HG03442 (cell line): ENCODE measurements around the gene ZFYVE28.

ENCODE experiments used
- ATAC-seq: cut with Tn5 transposase; IDR thresholded peaks from one replicate; pipeline ENCODE4 v1.9.1; 2021; ENCODE audit warnings: mild to moderate bottlenecking, moderate library complexity; ENCODE audit not compliant: unreplicated experiment

Gene ZFYVE28

GRCh38 chr4:2370597-2371320 is 47.7 kb downstream of the ZFYVE28 start:
- ATAC-seq = no peak

DNA sequence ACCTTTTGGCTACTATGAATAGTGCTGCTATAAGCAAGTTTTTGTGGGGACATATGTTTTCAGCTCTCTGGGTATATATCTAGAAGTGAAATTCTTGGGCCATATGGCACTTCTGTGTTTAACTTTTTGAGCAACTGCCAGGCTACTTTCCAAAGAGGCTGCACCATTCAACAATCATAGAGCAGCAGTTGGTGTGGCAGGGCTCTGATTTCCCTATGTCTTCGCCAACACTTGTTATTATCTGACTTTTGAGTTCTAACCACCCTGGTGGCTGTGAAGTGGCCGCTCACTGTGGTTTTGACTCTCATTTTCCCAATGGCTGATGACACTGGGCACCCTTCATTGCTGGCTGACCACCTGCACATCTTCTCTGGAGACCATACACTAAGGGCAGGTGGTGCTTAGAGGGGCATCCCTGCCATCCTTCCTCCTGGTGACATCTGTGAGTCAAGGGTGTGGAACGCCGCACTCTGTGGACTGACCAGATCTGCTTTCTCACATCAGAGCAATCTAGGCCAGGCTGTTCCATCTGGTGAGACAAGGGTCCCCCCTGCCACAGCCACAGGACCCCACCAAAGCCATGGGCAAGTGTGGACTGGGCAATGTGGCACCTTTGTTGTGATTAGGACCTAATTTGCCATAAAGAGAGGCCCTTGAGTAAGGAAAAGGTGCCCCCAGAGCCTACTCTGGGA is 49.6 kb downstream of the ZFYVE28 start:
- ATAC-seq = no peak

- ATAC-seq = no peak
Observed at GRCh38 chr4:2367626-2368025, 50.8 kb downstream of the ZFYVE28 start.

- ATAC-seq = no peak
Observed at GRCh38 chr4:2366252-2367192, 51.9 kb downstream of the ZFYVE28 start.

- no peak for ATAC-seq
Observed at GRCh38 chr4:2365913-2366210, 52.6 kb downstream of the ZFYVE28 start.

- ATAC-seq = no peak
Observed at GRCh38 chr4:2365054-2365912, 53.2 kb downstream of the ZFYVE28 start.

DNA sequence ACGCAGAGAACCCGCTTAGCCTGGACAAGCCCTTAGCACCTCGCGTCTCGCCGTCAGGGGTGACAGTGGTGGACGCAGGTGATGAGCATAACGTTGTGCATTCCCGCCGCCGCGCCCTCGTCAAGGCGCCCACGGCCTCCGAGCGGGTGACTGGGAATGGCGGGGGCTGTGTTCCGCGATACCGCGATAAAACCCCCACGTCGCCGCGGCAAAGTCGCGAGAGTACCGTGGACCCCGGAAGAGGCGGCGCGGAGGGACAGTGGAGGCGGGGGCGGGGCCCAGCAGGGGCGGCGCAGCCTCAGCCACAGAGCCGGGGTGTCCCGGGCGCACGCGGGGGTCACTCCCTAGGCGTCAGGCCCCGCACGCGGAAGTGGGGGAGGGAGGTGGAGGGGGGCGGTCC is 53.8 kb downstream of the ZFYVE28 start:
- ATAC-seq = no peak

- no peak for ATAC-seq
Observed at GRCh38 chr4:2363951-2364653, 54.3 kb downstream of the ZFYVE28 start.

GRCh38 chr4:2363056-2363721 is 55.3 kb downstream of the ZFYVE28 start:
- ATAC-seq = no peak

DNA sequence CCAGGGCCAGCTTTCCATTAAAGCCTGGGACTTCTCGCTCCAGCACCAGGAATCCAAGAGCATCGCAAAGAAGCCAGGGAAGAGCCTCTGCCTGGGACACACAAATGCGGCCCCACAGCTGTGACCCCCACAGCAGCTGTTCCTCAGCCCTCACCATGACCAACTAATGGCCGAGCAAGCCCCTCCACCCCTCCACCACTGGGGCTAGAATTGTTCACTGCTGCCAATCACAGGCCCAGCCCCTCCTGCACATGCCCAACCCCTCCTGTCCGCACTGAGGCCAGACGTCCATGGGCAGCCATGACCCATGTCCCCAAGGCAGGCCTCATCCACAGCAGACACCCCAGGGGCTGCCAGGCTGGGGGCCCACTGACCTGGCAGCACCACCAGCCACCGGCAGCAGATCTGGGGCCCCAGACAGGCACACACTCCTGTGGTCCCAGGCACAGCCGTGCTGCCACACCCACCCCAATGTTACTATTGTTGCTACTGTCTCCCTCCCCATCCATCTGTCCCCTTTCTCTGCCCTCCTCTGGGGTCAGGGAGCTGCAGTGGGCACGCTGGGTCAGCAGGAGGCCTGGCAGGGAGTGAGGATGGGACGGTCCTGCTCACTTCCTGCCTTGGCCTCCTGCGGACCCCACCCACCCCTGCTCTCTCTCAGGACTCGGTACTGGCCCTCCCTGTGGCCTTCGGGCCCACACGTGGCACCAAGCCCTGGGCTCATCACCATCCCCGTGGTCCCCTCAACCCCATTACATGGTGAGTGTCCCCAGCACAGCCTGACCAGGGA is 56.0 kb downstream of the ZFYVE28 start:
- no peak for ATAC-seq

DNA sequence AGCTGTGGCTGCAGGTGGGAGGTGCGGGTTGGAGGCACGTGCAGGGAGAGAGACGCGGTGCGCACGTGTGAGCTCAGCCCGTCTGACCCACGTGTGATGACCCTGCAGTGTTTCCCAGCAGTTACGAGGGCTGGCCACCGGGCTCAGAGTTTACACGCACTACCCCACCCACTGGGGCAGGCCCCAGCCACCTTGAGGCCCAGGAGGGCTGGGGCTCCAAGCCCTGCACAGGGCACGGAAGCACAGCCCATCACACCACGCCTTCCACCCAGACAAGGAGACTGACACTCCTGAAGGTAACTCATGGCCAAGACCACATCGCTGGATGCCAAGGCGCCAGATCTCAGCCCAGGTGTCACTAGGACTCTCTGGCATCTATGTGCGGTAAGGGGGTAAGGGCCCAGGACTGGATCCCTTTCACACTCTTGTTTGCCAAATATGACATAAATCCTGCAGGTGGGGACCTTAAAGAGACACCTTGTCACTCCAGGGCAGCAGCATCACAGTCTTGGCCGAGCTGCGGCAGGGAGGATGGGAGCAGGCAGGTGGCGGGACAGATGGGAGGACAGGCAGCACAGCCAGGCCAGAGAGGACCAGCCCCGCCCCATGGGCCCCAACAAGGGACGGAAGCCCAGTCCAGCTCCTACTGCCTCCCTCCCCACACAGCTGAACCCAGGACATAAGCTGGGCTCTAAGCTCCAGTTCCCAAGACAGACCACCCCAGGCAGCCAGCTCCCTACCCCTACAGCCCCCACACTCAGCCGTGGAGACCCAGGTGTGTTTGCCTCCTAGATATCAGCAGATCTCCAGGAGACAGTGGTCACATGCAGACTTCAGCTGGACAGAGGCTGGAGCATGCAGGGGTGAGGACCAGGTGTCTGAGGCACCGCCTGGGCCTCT is 56.8 kb downstream of the ZFYVE28 start:
- no peak for ATAC-seq

DNA sequence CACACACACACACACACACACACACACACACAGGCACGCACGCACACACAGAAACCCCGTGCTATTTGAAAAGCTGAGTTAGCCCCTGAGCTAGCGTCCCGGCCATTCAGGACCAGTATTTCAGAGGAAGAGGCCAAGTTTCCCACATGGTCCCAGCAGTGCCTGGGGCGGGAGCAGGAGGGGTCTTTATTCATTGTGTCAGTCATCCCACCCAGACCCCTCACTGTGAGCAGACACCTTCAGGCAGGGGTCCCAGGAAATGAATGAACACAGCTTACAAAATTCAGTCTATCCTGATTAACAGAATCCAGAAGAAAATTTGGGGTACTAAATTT is 58.1 kb downstream of the ZFYVE28 start:
- no peak for ATAC-seq

- ATAC-seq = no peak
Observed at GRCh38 chr4:2359591-2360395, 58.7 kb downstream of the ZFYVE28 start.

DNA sequence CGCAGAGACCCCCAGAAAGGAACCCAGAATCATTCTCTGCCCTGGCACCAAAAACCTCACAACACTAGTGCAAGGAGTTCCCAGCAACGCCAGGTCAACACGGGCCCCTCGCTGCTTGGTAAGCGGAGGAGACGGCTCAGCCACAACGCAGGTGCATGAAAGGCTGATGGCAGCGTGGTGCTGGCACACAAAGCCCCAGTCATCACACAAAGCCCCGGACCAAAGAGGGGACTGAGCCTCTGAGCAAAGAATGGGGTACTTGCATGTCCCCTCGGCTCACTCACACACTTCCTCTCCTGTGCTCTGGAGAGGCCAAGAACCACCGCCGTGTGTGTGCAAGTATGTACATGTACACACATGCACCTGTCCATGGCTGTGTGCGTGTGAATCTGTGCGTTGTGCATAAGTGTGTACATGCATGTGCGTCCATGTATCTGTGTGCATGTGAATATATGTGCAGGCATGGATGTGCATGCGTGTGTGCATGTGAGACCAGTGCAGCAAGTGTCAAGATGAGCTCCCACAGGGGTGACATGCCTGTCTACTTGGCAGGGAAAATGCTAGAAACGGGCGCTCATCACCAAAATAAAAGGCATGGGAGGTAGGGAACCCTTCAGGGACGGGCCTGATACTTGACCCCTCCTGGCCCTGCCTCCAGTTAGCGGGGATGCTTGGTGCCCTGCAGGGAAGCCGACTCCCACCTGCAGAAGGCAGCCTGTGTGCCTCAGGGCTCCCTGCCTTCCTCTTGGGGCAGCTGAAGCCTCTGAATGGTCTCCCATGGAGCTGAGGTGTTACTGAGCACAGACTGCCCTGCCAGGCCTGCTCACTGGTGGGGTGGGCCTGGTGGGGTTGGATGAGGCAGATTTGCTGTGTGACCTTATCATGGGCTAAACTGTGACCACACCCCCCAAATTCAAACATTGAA is 60.4 kb downstream of the ZFYVE28 start:
- no peak for ATAC-seq

DNA sequence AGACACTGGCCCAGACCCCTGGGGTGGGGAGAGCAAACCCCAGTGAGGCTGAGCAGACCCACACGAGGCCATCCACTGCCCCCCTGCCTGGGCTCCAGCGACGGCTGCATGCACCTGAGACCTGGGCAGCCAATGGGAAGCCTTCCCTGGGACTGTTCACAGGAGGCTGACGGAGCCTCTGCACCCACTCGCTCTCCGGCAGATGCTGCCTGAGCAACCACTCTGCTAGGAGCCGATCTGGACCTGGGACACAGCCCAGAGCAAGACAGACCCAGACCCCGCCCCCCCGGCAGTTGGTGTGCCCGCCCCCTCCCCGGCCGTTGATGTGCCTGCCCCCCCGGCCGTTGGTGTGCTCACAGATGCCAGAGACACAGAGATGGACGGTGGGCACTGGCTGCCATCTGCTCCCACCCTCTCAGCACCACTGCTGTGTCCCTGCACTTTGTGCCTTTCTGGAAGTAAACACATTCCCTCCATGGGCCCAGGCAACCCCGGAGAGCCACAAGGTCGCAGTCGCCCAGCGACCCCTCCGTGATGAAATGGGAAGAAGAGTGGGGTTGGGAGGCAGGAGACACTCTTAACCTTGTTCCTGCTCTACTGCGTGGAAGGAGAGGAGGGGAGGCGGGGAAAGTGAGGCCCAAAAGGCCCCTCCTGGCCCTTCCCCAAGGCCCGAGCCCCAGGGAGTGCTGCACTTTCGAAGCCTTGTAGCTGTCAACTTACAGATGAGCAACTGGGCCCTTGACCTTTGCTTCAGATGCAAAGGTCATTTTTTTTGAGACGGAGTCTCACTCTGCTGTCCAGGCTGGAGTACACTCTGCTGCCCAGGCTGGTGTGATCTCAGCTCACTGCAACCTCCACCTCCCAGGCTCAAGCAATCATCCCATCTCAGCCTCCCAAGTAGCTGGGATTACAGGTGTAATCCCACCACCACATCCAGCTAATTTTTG is 62.0 kb downstream of the ZFYVE28 start:
- no peak for ATAC-seq
